Left lobe of liver (tissue), 2 donors: ENCODE measurements around the gene MEGF6. TPM values are rescaled to one million over a fixed set of nuclear protein-coding genes. Genes with fewer than 3 reads are reported as not detected.

Source experiments
- ATAC-seq: fragments of 200-7000 bp; cut with Tn5 transposase; one replicate; pipeline ENCODE4 v1.9.1; 2020; ENCODE audit warnings: mild to moderate bottlenecking, moderate library complexity
- DNase-seq: peaks from one replicate; pipeline ENCODE4 v3.0.0-alpha.2; 2020; ENCODE audit warnings: low spot score
- total RNA-seq: library from RNA; stranded (reverse); gene quantifications from one replicate; pipeline ENCODE4 v1.2.1, GENCODE V29; 2021
- donor health status: DM: no; HTN: no; CAD: no; lungs with moderate emphysema.
- donor health status: DM: no; HTN: yes; CAD: no.

MEGF6 gene, protein sequence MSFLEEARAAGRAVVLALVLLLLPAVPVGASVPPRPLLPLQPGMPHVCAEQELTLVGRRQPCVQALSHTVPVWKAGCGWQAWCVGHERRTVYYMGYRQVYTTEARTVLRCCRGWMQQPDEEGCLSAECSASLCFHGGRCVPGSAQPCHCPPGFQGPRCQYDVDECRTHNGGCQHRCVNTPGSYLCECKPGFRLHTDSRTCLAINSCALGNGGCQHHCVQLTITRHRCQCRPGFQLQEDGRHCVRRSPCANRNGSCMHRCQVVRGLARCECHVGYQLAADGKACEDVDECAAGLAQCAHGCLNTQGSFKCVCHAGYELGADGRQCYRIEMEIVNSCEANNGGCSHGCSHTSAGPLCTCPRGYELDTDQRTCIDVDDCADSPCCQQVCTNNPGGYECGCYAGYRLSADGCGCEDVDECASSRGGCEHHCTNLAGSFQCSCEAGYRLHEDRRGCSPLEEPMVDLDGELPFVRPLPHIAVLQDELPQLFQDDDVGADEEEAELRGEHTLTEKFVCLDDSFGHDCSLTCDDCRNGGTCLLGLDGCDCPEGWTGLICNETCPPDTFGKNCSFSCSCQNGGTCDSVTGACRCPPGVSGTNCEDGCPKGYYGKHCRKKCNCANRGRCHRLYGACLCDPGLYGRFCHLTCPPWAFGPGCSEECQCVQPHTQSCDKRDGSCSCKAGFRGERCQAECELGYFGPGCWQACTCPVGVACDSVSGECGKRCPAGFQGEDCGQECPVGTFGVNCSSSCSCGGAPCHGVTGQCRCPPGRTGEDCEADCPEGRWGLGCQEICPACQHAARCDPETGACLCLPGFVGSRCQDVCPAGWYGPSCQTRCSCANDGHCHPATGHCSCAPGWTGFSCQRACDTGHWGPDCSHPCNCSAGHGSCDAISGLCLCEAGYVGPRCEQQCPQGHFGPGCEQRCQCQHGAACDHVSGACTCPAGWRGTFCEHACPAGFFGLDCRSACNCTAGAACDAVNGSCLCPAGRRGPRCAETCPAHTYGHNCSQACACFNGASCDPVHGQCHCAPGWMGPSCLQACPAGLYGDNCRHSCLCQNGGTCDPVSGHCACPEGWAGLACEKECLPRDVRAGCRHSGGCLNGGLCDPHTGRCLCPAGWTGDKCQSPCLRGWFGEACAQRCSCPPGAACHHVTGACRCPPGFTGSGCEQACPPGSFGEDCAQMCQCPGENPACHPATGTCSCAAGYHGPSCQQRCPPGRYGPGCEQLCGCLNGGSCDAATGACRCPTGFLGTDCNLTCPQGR (N-terminal part only)
- 6.9 TPM for total RNA-seq

DNA sequence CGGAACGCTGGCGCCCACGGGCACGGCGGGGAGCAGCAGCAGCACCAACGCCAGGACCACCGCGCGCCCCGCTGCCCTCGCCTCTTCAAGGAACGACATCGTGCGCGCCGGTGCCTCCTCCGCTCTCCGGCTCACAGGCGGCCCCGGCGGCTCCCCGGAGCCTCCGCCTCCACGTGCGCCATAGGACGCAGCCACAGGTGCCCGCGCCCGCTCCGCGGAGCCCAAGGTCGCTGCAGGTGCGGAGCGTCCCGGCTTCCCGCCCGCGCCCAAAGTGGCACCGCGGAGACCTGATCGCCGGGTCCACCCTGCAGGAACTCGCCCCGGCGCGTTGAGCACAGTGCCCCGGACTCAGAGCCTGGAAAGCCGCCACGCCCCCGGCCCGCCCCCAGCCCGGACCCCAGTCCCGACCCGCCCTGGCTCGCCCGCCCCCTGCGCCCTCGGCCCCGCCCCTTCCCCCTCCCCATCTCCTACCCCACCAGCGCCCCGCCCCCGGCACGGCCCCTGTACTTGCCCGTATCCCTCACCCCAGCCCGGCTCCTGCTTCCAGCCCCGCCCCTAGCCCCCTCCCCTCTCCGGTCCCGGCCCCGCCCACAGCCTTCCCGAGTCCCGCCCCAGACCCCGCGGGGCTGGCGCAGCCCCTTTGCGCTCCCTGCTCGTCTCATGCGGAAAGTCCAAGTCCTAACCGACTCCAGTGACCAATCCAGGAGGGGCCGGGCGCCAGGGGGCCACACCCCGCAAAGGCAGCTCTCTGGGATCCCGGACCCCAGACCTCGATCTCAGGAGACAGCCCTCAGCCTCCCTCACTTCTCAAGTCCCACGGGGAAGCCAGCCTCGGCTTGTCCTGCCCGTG lies at the start of gene MEGF6:
Gene MEGF6, minus strand, starts transcription at position 339 of the 850 bp plus-strand sequence. Its CDS starts 240 bp downstream, at position 99.
- DNase-seq (no peak), ATAC-seq (peak; percentile 58)

DNA sequence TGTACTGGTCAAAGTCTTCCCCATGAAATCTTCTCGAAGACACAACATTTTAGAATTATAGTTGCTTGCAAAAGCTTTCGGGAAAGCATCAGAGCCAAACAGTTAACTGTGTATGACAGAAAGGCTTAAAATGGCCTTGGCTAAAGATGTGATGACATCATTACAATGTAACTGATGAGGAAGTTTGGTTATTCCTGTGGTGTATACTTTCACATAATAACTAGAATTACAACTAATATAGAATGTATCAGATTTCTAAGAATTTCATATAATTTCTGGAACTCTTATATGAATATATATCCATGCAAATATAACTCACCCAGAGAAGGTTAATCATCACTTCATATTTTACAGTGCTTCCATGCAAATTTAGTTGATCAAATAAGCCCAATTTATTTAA lies 49.4 kb upstream of the MEGF6 start:
- DNase-seq (no peak), ATAC-seq (no peak)

DNA sequence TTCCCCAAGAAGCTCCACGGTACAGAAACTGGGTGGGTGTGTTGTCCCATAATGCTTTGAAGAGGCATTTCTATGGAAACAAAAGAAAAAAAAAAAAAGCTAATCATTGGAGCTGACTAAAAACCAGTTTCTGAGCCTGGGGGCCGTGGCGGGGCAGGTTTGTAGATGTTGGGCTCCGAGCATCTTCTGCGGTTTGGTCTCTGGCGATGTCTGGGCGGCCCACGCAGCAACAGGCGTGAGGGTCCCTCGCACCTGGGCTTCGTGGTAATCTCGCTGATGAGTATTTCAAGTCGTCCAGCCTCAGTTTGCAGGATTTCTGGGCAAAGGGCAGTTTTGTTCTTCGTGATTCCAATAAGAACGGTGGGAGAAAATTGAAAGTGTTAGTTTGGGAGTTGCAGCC lies 47.8 kb upstream of the MEGF6 start:
- ATAC-seq (no peak), DNase-seq (no peak)

DNA sequence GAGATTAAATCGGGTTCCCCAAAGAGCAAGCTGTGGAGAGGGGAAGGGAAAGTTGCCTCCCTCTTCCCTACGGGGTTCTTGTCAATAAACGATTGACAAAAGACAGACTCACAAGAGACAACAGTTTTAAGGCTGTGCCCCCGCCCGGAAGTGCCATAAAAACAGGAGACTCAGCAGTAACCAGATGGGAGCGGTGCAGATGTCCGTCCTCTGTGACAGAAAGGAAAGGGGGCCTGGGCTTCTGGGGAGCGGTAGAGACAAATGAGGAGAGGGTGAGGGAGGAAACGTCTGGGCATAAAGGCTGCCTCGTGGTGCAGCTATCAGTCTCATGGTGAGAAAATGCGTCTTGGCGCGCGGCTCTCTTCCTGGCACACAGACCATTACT lies 46.9 kb upstream of the MEGF6 start:
- no peak for DNase-seq

DNA sequence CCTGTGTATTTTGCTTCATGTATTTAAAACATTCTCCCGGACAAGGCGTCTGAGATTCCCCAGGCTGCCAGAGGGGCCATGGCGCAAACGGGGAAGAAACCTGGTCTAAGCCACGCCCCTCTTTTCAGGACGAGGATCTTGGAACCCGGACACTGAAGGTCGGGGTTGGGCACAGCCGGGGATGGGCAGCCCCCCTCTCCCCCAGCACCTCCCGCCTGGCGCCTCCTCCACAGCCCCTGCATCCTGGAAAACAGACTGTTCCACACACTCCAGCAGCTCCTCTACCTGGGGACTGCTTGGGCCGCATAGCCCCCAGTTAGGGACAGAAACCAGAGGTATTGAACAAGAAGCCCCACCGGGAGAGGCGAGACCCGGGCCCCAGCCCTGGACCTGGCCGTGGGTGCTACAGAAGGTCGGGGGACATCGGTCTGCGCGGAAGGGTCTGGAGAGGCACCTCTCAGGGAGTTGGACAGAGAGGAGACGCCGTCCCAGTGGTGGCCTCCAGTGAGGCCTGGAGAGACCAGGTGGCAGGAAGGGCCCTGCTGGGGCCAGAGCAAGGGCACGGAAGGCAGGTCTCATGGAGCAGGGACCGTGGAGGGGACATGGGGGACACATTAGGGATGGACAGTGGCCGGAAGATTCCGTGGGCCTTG lies 46.4 kb upstream of the MEGF6 start:
- ATAC-seq (no peak), DNase-seq (no peak)

More for the DNA sequence above, 46.9 kb upstream of the MEGF6 start:
- ATAC-seq = no peak

DNA sequence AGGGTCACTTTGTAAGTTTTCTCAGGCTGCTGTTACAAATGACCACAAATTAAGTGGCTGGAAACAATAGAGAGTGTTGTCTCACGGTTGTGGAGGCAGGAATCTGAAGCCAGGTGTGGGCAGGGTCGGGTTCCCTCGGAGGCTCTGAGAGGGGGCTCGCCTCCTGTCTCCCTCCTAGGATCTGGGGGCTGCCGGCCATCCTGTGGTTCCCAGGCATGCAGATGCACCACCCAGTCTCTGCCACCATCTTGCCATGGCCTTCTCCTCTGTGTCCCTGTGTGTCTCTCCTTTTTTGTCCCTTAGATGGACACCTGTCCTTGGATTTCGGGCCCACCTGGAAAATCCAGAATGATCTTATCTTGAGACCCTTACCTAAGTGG lies 45.8 kb upstream of the MEGF6 start:
- DNase-seq = no peak

DNA sequence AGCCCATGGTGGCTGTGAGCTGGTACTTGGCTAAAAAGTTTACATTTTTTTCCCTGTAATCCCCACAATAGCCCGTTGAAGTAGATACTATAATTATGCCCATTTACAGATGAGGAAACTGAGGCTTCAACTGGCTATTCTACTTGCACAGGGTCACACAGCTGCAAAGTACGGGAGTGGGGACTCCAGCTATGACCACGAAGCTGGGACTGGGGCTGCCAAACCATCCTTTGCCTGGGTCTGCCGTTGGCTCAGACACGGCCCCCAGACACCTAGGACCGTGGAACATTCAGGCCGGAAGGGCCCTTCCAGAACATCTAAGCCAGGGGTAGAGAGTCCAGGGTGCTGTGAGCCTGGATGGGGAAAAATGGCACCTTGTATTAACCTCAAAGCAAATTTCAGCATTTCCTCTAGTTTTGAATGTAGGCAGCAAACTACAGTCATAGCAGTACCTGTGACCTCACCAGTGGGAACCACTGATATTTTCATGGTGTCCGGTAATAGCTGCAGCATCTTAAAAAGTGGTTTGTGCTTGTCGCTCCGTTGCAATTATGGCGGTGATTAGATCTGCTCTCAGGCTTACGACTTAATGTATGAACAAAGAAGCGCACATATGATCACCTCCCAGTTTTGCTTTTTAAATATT lies 45.3 kb upstream of the MEGF6 start:
- no peak for ATAC-seq
- no peak for DNase-seq

More for the DNA sequence above, 45.8 kb upstream of the MEGF6 start:
- ATAC-seq = no peak

DNA sequence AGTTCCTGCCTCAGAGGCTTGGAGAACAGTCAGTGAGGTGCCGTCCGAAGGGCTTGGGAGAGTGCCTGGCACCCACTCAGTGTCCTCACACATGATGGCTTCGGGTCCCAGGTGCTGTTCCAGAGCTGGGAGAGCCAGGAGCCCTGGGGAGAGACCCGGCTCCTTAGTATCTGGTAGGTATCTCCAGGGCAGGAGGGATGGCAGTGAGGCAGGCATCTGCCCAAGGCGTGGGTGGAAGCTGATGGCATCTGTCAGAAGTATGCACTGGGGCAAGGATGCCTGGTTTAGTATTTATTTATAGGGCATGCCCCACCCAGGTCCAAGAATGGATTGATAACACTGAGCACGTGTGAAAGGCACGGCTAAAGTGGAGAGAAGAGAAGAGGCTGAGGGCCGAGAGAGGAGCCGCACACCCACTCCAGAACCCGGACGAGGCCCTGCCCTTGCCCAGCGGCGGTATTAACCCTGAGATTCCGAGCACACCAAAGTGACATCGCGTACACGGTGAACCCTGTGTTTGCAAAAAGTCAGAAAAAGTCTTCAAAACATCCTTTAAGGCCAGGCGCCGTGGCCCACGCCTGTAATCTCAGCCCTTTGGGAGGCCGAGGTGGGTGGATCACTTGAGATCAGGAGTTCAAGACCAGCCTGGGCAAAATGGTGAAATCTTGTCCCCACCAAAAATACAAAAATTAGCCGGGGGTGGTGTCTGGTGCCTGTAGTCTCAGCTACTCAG lies 43.4 kb upstream of the MEGF6 start:
- ATAC-seq (no peak), DNase-seq (no peak)

DNA sequence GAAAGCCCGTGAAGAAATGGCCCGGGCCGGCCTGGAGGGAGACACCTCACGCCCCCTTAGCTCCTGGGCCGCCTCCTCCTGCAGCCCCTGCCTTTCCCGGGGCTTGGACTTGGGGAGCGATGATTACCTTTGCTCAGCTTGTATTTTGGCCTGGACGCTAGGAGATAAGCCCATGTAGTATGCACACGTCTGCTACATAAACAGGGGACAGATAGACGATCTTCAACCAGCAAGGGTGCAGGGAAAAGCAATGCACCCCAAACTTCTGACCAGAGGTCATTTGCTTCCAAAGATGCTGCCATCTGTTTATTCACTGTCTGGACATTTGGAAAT lies 41.9 kb upstream of the MEGF6 start:
- DNase-seq = no peak
- ATAC-seq = no peak

DNA sequence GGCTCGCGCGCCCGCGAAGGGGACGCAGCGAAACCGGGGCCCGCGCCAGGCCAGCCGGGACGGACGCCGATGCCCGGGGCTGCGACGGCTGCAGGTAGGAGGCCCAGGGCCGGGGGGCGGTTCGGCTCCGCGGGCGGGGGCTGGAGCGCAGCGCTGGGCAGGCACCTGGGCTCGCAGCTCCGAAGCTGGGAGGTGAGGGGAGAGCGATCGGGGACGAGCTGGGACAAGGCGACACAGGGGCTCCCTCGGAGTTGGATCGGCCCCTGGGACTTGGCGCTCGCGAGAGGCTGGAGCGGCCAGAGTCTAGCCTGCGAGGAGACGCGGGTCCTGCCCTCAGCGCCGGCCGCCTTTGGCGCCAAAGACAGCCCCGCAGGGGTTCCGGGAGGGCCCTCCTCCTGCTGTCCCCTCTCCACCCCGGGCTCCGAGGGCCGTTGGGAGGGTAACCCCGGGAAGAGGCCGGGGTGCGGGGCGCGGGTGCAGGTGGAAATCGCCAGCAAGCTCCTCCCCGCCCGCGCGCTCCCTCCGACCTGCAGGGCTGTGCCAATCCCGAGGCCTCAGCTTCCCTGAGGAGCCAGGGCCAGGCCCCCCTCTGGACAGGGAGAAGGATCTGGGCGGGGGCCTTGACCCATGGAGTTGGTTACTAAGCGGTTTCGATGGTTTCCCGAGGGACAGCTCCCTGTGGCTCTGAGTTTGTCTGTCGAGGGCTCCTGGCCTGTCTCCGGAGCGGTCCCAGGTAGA lies 41.4 kb upstream of the MEGF6 start:
- no peak for DNase-seq

DNA sequence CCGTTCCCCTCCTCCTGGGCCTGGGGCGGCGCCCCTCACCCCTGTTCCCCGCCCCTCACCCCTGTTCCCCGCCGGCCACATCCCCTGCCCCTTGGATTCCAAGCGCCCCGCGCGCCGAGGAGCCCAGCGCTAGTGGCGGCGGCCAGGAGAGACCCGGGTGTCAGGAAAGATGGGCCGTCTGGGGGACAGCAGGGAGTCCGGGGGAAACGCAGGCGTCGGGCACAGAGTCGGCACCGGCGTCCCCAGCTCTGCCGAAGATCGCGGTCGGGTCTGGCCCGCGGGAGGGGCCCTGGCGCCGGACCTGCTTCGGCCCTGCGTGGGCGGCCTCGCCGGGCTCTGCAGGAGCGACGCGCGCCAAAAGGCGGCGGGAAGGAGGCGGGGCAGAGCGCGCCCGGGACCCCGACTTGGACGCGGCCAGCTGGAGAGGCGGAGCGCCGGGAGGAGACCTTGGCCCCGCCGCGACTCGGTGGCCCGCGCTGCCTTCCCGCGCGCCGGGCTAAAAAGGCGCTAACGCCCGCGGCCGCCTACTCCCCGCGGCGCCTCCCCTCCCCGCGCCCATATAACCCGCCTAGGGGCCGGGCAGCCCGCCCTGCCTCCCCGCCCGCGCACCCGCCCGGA lies 40.7 kb upstream of the MEGF6 start, which contains the start of gene TP73:
Gene TP73, plus strand, starts transcription at position 587 of the 618 bp plus-strand sequence. CDS start 29,850 bp downstream, outside the sequence.
- ATAC-seq (peak; percentile 47), DNase-seq (no peak)

More for the DNA sequence above, 41.4 kb upstream of the MEGF6 start:
- ATAC-seq = peak; percentile 25

DNA sequence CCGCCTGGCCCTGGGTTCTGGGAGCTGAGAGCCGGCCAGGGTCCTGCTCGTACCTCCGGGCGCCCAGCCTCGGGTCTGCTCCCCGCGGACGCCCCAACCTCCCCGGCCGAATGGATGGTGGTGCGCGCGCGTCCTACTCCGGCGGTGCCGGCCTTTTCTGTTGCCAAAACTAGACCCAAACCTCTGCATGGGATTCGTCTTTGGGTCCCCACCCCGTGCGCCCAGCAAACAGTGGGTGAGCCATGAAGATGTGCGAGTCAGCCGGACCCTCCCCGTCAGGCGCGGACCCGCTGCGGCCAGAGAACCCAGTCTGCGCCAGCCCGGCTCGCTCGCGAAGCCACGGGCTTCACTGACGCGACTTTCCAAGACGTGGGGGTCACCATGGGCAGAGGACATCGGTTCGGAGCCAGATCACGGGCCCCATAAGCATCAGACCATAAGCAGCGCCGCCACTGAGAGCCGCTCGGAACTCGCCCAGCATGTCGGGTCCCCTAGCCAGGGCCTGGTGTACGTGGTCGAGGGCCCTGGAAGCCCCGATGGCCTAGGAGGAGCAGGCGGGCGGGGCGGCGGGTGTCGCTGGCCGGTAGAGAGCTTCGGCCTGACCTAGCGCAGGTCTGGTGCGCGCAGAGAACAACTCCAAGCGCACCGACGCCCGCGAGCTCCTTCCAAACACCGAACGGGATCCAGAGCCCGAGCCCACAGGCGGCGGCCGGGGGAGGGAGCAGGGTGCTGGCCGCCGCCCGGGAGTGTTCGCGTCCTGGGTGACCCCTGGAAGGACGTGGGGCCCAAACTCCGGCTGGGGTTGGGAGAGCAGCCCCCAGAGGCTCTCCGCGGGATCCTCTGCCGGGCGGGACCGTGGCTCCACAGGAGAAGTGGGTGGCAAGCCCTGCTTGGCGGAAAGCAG lies 40.0 kb upstream of the MEGF6 start:
- DNase-seq = no peak
- ATAC-seq = peak; percentile 6

DNA sequence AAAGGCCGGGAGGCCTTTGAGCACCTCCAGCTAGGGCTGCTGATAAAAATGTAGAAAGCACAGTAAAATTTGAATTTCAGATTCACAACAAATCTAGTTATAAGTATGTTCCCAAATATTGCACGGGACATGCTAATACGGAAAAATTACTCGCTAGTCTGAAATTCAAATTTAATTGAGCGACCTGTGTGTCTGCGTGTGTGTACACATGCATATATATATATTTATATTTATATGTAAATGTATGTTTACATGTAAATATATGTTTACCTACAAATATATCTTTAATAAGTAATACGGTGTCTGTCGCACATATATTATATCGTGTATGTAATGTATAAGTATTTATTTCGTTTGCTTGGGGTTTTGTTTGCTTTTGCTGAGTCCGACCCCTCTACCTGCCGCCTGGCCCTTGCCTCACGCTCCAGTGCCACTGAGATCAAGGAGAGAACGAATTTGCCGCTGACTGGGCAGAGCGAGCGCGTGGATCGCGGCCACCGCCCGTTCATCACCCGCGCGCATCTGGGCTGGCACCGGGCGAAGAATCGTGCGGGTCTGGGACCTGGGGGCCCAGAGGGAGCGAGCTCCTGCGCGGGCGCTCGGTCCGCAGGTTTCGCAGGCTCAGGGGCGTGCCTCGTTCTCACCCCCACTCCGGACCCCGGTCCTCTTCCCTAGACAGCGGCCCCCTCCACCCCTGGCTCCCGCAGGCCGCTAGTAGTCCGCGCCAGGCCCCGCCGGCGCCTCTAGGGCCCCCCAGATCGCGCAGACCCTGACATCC lies 39.1 kb upstream of the MEGF6 start:
- no peak for DNase-seq

DNA sequence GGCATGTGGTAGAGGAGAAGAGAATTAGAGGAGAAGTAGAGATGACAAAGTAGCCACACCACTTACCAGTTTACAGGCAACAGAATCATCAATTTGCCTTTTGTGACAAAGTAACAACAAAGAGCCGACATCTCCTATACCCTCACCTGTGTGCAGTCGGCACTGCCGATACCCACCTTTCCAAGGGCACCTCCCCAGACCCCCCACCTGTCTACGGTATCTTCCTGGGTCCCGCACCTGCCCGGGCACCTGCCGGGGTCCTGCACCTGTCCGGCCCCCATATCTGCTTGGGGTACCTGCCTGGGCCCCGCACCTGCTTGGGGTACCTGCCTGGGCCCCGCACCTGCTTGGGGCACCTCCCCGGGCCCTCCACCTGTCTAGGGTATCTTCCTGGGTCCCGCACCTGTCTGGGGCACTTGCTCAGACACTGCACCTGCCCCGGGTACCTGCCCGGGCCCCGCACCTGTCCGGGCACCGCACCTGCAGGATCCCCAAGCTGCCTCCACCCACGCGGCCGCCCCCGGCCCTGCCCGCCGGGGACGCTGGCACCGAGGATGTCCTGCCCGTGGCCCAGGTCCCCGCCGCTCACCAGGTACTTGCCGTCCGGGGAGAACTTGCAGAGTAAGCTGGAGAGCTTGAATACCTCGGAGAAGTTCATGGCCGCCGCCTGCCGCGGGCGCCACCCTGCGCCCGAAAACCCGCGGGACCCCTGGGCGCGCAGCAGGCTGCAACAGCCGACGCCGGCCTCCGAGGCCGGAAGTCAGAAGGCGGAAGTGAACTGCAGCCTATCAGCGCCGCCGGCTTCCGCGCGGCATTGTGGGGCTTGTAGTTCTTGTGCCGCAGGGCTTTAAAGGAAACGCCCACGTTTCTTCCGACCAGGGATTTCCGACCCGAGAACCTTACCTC lies 38.3 kb upstream of the MEGF6 start, which contains the start of gene WRAP73:
Gene WRAP73, minus strand, starts transcription at position 762 of the 906 bp plus-strand sequence. Its CDS starts 104 bp downstream, at position 658.
- peak; percentile 88 for DNase-seq
- ATAC-seq = peak; percentile 94

More for the DNA sequence above, 39.1 kb upstream of the MEGF6 start:
- no peak for ATAC-seq
